CD14-positive monocyte (primary cell): Measurements from ENCODE around the gene TSHZ2. TPM values are rescaled to one million over a fixed set of nuclear protein-coding genes. Genes with fewer than 3 reads are reported as not detected.

Source experiments
- DNase-seq, 3 donors: peaks; one replicate each; pipeline ENCODE4 v3.0.0-alpha.2; 2011 to 2022
- H2AFZ ChIP-seq: 2 replicates; pipeline ENCODE4 v1.6.0; 2012; ENCODE audit warnings: mild to moderate bottlenecking, low read depth, low read length, inconsistent platforms; ENCODE audit not compliant: insufficient read depth, poor library complexity, severe bottlenecking
- H3K27ac ChIP-seq, 2 donors: 1 replicate in 1 of 2; 2 replicates in 1 of 2; pipeline ENCODE4 v1.5.1; 2012 to 2013; ENCODE audit warnings: low read length in 2 of 2, control low read depth in 1 of 2, inconsistent platforms in 1 of 2, low read depth in 1 of 2, mild to moderate bottlenecking in 1 of 2
- H3K27me3 ChIP-seq, 2 donors: one replicate each; pipeline versions ENCODE4 v1.6.0 to v1.6.1; 2011 to 2013; ENCODE audit warnings: low read length in 2 of 2; ENCODE audit not compliant: control insufficient read depth in 2 of 2, insufficient read depth in 2 of 2
- H3K36me3 ChIP-seq, 2 donors: replicated peaks in 1 of 2; 1 replicate in 1 of 2; 2 replicates in 1 of 2; pipeline versions ENCODE4 v1.5.1 to v1.6.1; 2012 to 2013; ENCODE audit warnings: low read length in 2 of 2, control low read depth in 1 of 2, inconsistent platforms in 1 of 2, mild to moderate bottlenecking in 1 of 2; ENCODE audit not compliant: insufficient read depth in 2 of 2, control insufficient read depth in 1 of 2
- H3K4me1 ChIP-seq, 2 donors: 1 replicate in 1 of 2; 2 replicates in 1 of 2; pipeline versions ENCODE4 v1.5.1 to v1.6.1; 2012 to 2013; ENCODE audit warnings: low read length in 2 of 2, control low read depth in 1 of 2, inconsistent platforms in 1 of 2, mild to moderate bottlenecking in 1 of 2, moderate library complexity in 1 of 2; ENCODE audit not compliant: insufficient read depth in 2 of 2, control insufficient read depth in 1 of 2
- H3K4me2 ChIP-seq: replicated peaks from 2 replicates; pipeline ENCODE3; 2012; ENCODE audit warnings: low read length, moderate library complexity, mild to moderate bottlenecking; ENCODE audit not compliant: poor library complexity, severe bottlenecking; ENCODE audit errors: extremely low read depth
- H3K4me3 ChIP-seq, 3 experiments: fragments of 200-600 bp in 1 of 3; sonication (generic) in 1 of 3; replicated peaks in 1 of 3; 1 replicate in 2 of 3; 2 replicates in 1 of 3; pipeline ENCODE4 v1.5.1; 2011 to 2013; ENCODE audit warnings: low read length in 3 of 3, mild to moderate bottlenecking in 3 of 3, control low read depth in 2 of 3, low read depth in 2 of 3, inconsistent platforms in 1 of 3, moderate library complexity in 1 of 3
- H3K79me2 ChIP-seq: 2 replicates; pipeline ENCODE4 v1.6.0; 2012; ENCODE audit warnings: mild to moderate bottlenecking, control low read depth, inconsistent platforms, low read length, moderate library complexity; ENCODE audit not compliant: insufficient read depth
- H3K9ac ChIP-seq: 2 replicates; pipeline ENCODE4 v1.6.0; 2017; ENCODE audit warnings: low read length, mild to moderate bottlenecking; ENCODE audit not compliant: insufficient read depth, poor library complexity, severe bottlenecking
- H3K9me3 ChIP-seq, 2 donors: replicated peaks in 1 of 2; 1 replicate in 1 of 2; 2 replicates in 1 of 2; pipeline versions ENCODE4 v1.5.1 to v1.6.1; 2012 to 2013; ENCODE audit warnings: low read length in 2 of 2, control low read depth in 1 of 2; ENCODE audit not compliant: control insufficient read depth in 1 of 2, insufficient read depth in 1 of 2
- H4K20me1 ChIP-seq: 2 replicates; pipeline ENCODE4 v1.6.0; 2012; ENCODE audit warnings: mild to moderate bottlenecking, low read length, control low read depth, moderate library complexity; ENCODE audit not compliant: insufficient read depth
- H3K27ac Mint-ChIP-seq, 7 donors: one replicate each; pipeline ENCODE4 v1.8.0; 2020; ENCODE audit warnings: mild to moderate bottlenecking in 7 of 7, mixed read lengths in 7 of 7, moderate library complexity in 6 of 7, inconsistent platforms in 2 of 7
- H3K27me3 Mint-ChIP-seq, 3 donors: one replicate each; pipeline ENCODE4 v1.8.0; 2021 to 2022; ENCODE audit warnings: low read depth in 3 of 3, mild to moderate bottlenecking in 3 of 3, mixed read lengths in 3 of 3, moderate library complexity in 3 of 3, inconsistent platforms in 1 of 3
- H3K36me3 Mint-ChIP-seq, 2 donors: one replicate each; pipeline ENCODE4 v1.8.0; 2020; ENCODE audit warnings: mixed read lengths in 2 of 2, inconsistent platforms in 1 of 2, mild to moderate bottlenecking in 1 of 2
- H3K4me1 Mint-ChIP-seq: one replicate; pipeline ENCODE4 v1.8.0; 2020; ENCODE audit warnings: mild to moderate bottlenecking, mixed read lengths
- H3K4me3 Mint-ChIP-seq, 2 donors: one replicate each; pipeline ENCODE4 v1.8.0; 2020; ENCODE audit warnings: mild to moderate bottlenecking in 2 of 2, mixed read lengths in 2 of 2, moderate library complexity in 1 of 2
- H3K9me3 Mint-ChIP-seq, 7 donors: one replicate each; pipeline ENCODE4 v1.8.0; 2020 to 2022; ENCODE audit warnings: mixed read lengths in 7 of 7, mild to moderate bottlenecking in 6 of 7, moderate library complexity in 6 of 7, inconsistent platforms in 2 of 7
- CTCF ChIP-seq: fragments of 200-600 bp; IDR thresholded peaks from one replicate; pipeline ENCODE4 v1.8.0; 2022; ENCODE audit warnings: antibody characterized with exemption, mild to moderate bottlenecking
- WGBS: methylation state at CpG from one replicate; pipeline ENCODE4 v1.1.5; 2013; ENCODE audit warnings: missing lambda C conversion rate; ENCODE audit not compliant: insufficient coverage; 5-methylcytosine and 5-hydroxymethylcytosine counted together
- intact Hi-C, 2 donors: fragments of 100-400 bp; cut with micrococcal nuclease; formaldehyde crosslinking; loops; one replicate each; pipeline versions ENCODE4 v1.15.0 to v1.15.1; 2023
- polyA plus RNA-seq, 3 donors: library from polyadenylated mRNA; depleted of rRNA in 1 of 3; unstranded in 2 of 3; stranded (reverse) in 1 of 3; fragments of 300-500 nt in 2 of 3; fragments of >200 nt in 1 of 3; fragmentation: Illumina TruSeq in 2 of 3; gene quantifications; 1 replicate in 2 of 3; 2 replicates in 1 of 3; pipeline ENCODE4 v1.2.3, GENCODE V29; 2012 to 2021

Gene TSHZ2
- polyA plus RNA-seq, 3 donors = not detected

- TF ChIP-seq CTCF = no peak
- no peak overlapping the region for H3K27ac ChIP-seq
- DNase-seq = no peak
- H3K9ac ChIP-seq = no peak overlapping the region
- intact Hi-C loops = no loop called here
- no peaks in the 10 kb centered on the region for H3K36me3 ChIP-seq
- H3K79me2 ChIP-seq = no peaks in the 10 kb centered on the region
- Mint-ChIP-seq H3K9me3 (peaks cover 0 to 3% (median 0%) of the 10 kb centered on the region in 7 donors), H3K27ac (no peak overlapping the region), H3K4me1 (no peaks in the 10 kb centered on the region), H3K27me3 (peaks cover 8 to 12% (median 8%) of the 10 kb centered on the region in 3 donors), H3K4me3 (no peak overlapping the region), H3K36me3 (no peaks in the 10 kb centered on the region)
- no peak overlapping the region for H2AFZ ChIP-seq
- no peaks in the 10 kb centered on the region for H3K4me1 ChIP-seq
- 82% methylated on average over 4 of the region's 12 CpGs for WGBS
- no peak overlapping the region for H3K4me3 ChIP-seq
- no peaks in the 10 kb centered on the region for H3K9me3 ChIP-seq
- H3K27me3 ChIP-seq = no peaks in the 10 kb centered on the region
- no peaks in the 10 kb centered on the region for H4K20me1 ChIP-seq
- no peak overlapping the region for H3K4me2 ChIP-seq
These were observed 407.1 kb downstream of the TSHZ2 start for GRCh38 chr20:53379014-53379832.

GRCh38 chr20:53379833-53380120 lies 407.6 kb downstream of the TSHZ2 start:
- Mint-ChIP-seq H3K9me3 (peaks cover 0 to 3% (median 0%) of the 10 kb centered on the region in 7 donors), H3K27me3 (peaks cover 8 to 12% (median 8%) of the 10 kb centered on the region in 3 donors), H3K4me3 (no peak overlapping the region), H3K4me1 (no peaks in the 10 kb centered on the region), H3K27ac (no peak overlapping the region), H3K36me3 (no peaks in the 10 kb centered on the region)
- TF ChIP-seq CTCF = no peak
- 100% methylated on average over 1 of the region's 4 CpGs for WGBS
- H3K4me3 ChIP-seq = no peak overlapping the region
- no peaks in the 10 kb centered on the region for H3K9me3 ChIP-seq
- H3K27ac ChIP-seq = no peak overlapping the region
- no peaks in the 10 kb centered on the region for H3K79me2 ChIP-seq
- no peak overlapping the region for H2AFZ ChIP-seq
- no peak overlapping the region for H3K9ac ChIP-seq
- no peak overlapping the region for H3K4me2 ChIP-seq
- no peaks in the 10 kb centered on the region for H3K36me3 ChIP-seq
- no peaks in the 10 kb centered on the region for H3K4me1 ChIP-seq
- no peaks in the 10 kb centered on the region for H3K27me3 ChIP-seq
- H4K20me1 ChIP-seq = no peaks in the 10 kb centered on the region
- DNase-seq = no peak
- intact Hi-C loops = no loop called here
